DOHH2 (cell line): ENCODE data around the gene LDLR.

Experiments used
- CTCF ChIP-seq: fragments of 200-600 bp; sonication (generic); IDR thresholded peaks from one replicate; pipeline ENCODE4 v1.5.1; 2014; ENCODE audit warnings: antibody characterized with exemption, mild to moderate bottlenecking, low read depth, low read length; ENCODE audit not compliant: poor library complexity, severe bottlenecking
- EZH2phosphoT487 ChIP-seq: fragments of 200-600 bp; sonication (generic); IDR thresholded peaks from 2 replicates; pipeline ENCODE4 v1.6.1; 2017; ENCODE audit warnings: borderline replicate concordance, mild to moderate bottlenecking, antibody characterized with exemption, low read length, moderate library complexity, mixed read lengths

- TF ChIP-seq CTCF (no peak), EZH2phosphoT487 (no peak)
Measured at GRCh38 chr19:11087870-11088505, 1.3 kb upstream of the LDLR start.
